ENCODE measurements around the gene TMEM266. TPM values are rescaled to one million over a fixed set of nuclear protein-coding genes. Genes with fewer than 3 reads are reported as not detected.

TMEM266 gene
- total RNA-seq, 1 donor: under 0.01 TPM

- TF ChIP-seq CTCF (IDR thresholded peaks at IDR 0.05; ENCODE audit: insufficient read depth, low read depth, low read length): no peak
- no peak for DNase-seq (ENCODE audit: low read depth)
- H3K4me3 ChIP-seq (ENCODE audit: low read depth, low read length): no peak overlapping the region
Observed at GRCh38 chr15:76078285-76078877, 18.6 kb downstream of the TMEM266 start.

- TF ChIP-seq CTCF (IDR thresholded peaks at IDR 0.05; ENCODE audit: insufficient read depth, low read depth, low read length): no peak
- no peak for DNase-seq (ENCODE audit: low read depth)
- H3K4me3 ChIP-seq (ENCODE audit: low read depth, low read length): no peak overlapping the region
Observed at GRCh38 chr15:76084256-76084655, 24.5 kb downstream of the TMEM266 start.

GRCh38 chr15:76098685-76099084 is 38.9 kb downstream of the TMEM266 start:
- DNase-seq (ENCODE audit: low read depth): no peak
- no peak for TF ChIP-seq CTCF (IDR thresholded peaks at IDR 0.05; ENCODE audit: insufficient read depth, low read depth, low read length)
- H3K4me3 ChIP-seq (ENCODE audit: low read depth, low read length): no peak overlapping the region

- no peak for TF ChIP-seq CTCF (IDR thresholded peaks at IDR 0.05; ENCODE audit: insufficient read depth, low read depth, low read length)
- H3K4me3 ChIP-seq (ENCODE audit: low read depth, low read length): no peak overlapping the region
- DNase-seq (ENCODE audit: low read depth): no peak
Observed at GRCh38 chr15:76099388-76099787, 39.6 kb downstream of the TMEM266 start.

GRCh38 chr15:76100361-76100760 is 40.6 kb downstream of the TMEM266 start:
- no peak for TF ChIP-seq CTCF (IDR thresholded peaks at IDR 0.05; ENCODE audit: insufficient read depth, low read depth, low read length)
- H3K4me3 ChIP-seq (ENCODE audit: low read depth, low read length): no peak overlapping the region

GRCh38 chr15:76101655-76102054 is 41.9 kb downstream of the TMEM266 start:
- DNase-seq (ENCODE audit: low read depth): no peak
- no peak overlapping the region for H3K4me3 ChIP-seq (ENCODE audit: low read depth, low read length)
- no peak for TF ChIP-seq CTCF (IDR thresholded peaks at IDR 0.05; ENCODE audit: insufficient read depth, low read depth, low read length)

More at GRCh38 chr15:76100361-76100760, 40.6 kb downstream of the TMEM266 start:
- no peak for DNase-seq (ENCODE audit: low read depth)

GRCh38 chr15:76105391-76105790 is 45.6 kb downstream of the TMEM266 start:
- H3K4me3 ChIP-seq (ENCODE audit: low read depth, low read length): no peak overlapping the region
- no peak for TF ChIP-seq CTCF (IDR thresholded peaks at IDR 0.05; ENCODE audit: insufficient read depth, low read depth, low read length)
- DNase-seq (ENCODE audit: low read depth): no peak

Measured in fibroblast of villous mesenchyme (primary cell).